ENCODE data around the gene RPTOR. TPM values are rescaled to one million over a fixed set of nuclear protein-coding genes. Genes with fewer than 3 reads are reported as not detected.

RPTOR gene
- polyA plus RNA-seq, 1 of the 3 experiments (the other 2 are of a cell fraction), result 14.9 TPM

- no peak overlapping the region for H3K4me3 ChIP-seq (ENCODE audit: low read depth in 2 of 2, low read length in 1 of 2)
- 90% methylated on average over 6 of the region's 10 CpGs for WGBS (ENCODE audit: low lambda C conversion rate)
- no peak overlapping the region for H2AFZ ChIP-seq (ENCODE audit: low read depth)
- H4K20me1 ChIP-seq (ENCODE audit: insufficient read depth), result peaks cover 11% of the 10 kb centered on the region
- ChIA-PET CTCF (interaction anchor here (0.6 to 1.4 kb wide), 6 partner anchors 9 to 19 kb away, joined by 3 to 5 read pairs (median 3); no protein-coding TSS in a partner anchor), POLR2A (no interaction called here)
- peaks cover 17% of the 10 kb centered on the region; the same call in 1 of the 2 replicates for H3K79me2 ChIP-seq (ENCODE audit: insufficient read depth)
- no peaks in the 10 kb centered on the region for H3F3A ChIP-seq (replicated peaks; ENCODE audit: insufficient read depth)
- H3K4me1 ChIP-seq (ENCODE audit: control insufficient read depth in 1 of 2, insufficient read depth in 2 of 2, low read depth in 1 of 2, low read length in 1 of 2), result no peaks in the 10 kb centered on the region
- no peak for DNase-seq
- no peaks in the 10 kb centered on the region for H3K27me3 ChIP-seq (ENCODE audit: insufficient read depth)
- H3K4me2 ChIP-seq, result no peak overlapping the region
- H3K9ac ChIP-seq, result no peak overlapping the region
- H3K36me3 ChIP-seq (replicated peaks in 1 of 2; ENCODE audit: control insufficient read depth in 1 of 2, insufficient read depth in 2 of 2, low read length in 1 of 2), result peaks cover 0 to 4% of the 10 kb centered on the region in 2 experiments
- H3K9me3 ChIP-seq, result no peaks in the 10 kb centered on the region
- H3K27ac ChIP-seq (ENCODE audit: low read depth in 2 of 2, low read length in 1 of 2), result no peak overlapping the region
- H3K9me2 ChIP-seq, result no peaks in the 10 kb centered on the region
- no peak for TF ChIP-seq IRF3 (IDR thresholded peaks at IDR 0.05; ENCODE audit: low read depth, low read length)
- no peak for TF ChIP-seq MEF2A (IDR thresholded peaks at IDR 0.05; ENCODE audit: borderline replicate concordance, low read depth)
- TF ChIP-seq TAF1 (IDR thresholded peaks at IDR 0.05; ENCODE audit: borderline replicate concordance, low read depth, low read length), result no peak
- TF ChIP-seq FOSL2 (IDR thresholded peaks at IDR 0.05; ENCODE audit: borderline replicate concordance, low read depth), result no peak
- TF ChIP-seq GATA2 (CRISPR knock-in tag; IDR thresholded peaks at IDR 0.05), result no peak
- TF ChIP-seq SIN3A (IDR thresholded peaks at IDR 0.05; ENCODE audit: borderline replicate concordance, low read depth, low read length), result no peak
- TF ChIP-seq SMC3 (IDR thresholded peaks at IDR 0.05; ENCODE audit: low read depth, low read length), result no peak
- no peak for TF ChIP-seq RXRA (IDR thresholded peaks at IDR 0.05; ENCODE audit: borderline replicate concordance, low read depth)
- TF ChIP-seq EZH2phosphoT487 (IDR thresholded peaks at IDR 0.05; ENCODE audit: borderline replicate concordance, low read depth), result no peak
- no peak for TF ChIP-seq CHD2 (IDR thresholded peaks at IDR 0.05; ENCODE audit: low read length, partially characterized antibody)
- TF ChIP-seq MAX (IDR thresholded peaks at IDR 0.05; ENCODE audit: low read depth), result no peak
- no peak for TF ChIP-seq REST (IDR thresholded peaks at IDR 0.05; ENCODE audit: low read depth, low read length)
- no peak for TF ChIP-seq ELF1 (IDR thresholded peaks at IDR 0.05)
Measured at GRCh38 chr17:80631142-80632045, 86.8 kb downstream of the RPTOR start.
